NCI-H1105 (cell line): ENCODE results near the gene ABCA3.

Experiments used
- DNase-seq: peaks from one replicate; lab custom pipeline; 2025; lab: John Stamatoyannopoulos, UW

ABCA3 gene

GRCh38 chr16:2350500-2350899, 10.0 kb upstream of the ABCA3 start:
- DNase-seq, result no peak

- no peak for DNase-seq
These were observed 2.7 kb upstream of the ABCA3 start for GRCh38 chr16:2343211-2343610.

- DNase-seq, result no peak
These were observed 1.2 kb upstream of the ABCA3 start for GRCh38 chr16:2341456-2342447.

GRCh38 chr16:2339521-2340484, 725 bp downstream of the ABCA3 start:
- DNase-seq, result no peak

- DNase-seq, result no peak
These were observed 2.9 kb downstream of the ABCA3 start for GRCh38 chr16:2337431-2338296.

GRCh38 chr16:2335286-2335895, 5.1 kb downstream of the ABCA3 start:
- no peak for DNase-seq

- no peak for DNase-seq
These were observed 6.7 kb downstream of the ABCA3 start for GRCh38 chr16:2333772-2334379.

- no peak for DNase-seq
These were observed 7.3 kb downstream of the ABCA3 start for GRCh38 chr16:2333231-2333630.

- DNase-seq, result no peak
These were observed 8.6 kb downstream of the ABCA3 start for GRCh38 chr16:2331931-2332267.

- no peak for DNase-seq
These were observed 9.2 kb downstream of the ABCA3 start for GRCh38 chr16:2331199-2331930.

- no peak for DNase-seq
These were observed 11.0 kb downstream of the ABCA3 start for GRCh38 chr16:2329532-2329931.

GRCh38 chr16:2328428-2328827, 12.1 kb downstream of the ABCA3 start:
- DNase-seq, result no peak

- DNase-seq, result no peak
These were observed 14.3 kb downstream of the ABCA3 start for GRCh38 chr16:2326191-2326590.

- DNase-seq, result no peak
These were observed 14.7 kb downstream of the ABCA3 start for GRCh38 chr16:2325791-2326190.

- no peak for DNase-seq
These were observed 15.3 kb downstream of the ABCA3 start for GRCh38 chr16:2325181-2325580.

GRCh38 chr16:2324296-2324859, 16.1 kb downstream of the ABCA3 start:
- no peak for DNase-seq

- no peak for DNase-seq
These were observed 16.8 kb downstream of the ABCA3 start for GRCh38 chr16:2323701-2324100.

GRCh38 chr16:2319606-2320005, 20.9 kb downstream of the ABCA3 start:
- DNase-seq, result no peak

GRCh38 chr16:2317231-2318020, 23.1 kb downstream of the ABCA3 start:
- no peak for DNase-seq
